PFSK-1 (cell line): ENCODE measurements around the gene UGT2A1.

ENCODE experiments used
- FOXP2 ChIP-seq: optimal IDR thresholded peaks from 2 replicates; pipeline ENCODE3; 2011; ENCODE audit warnings: borderline replicate concordance, control low read depth, inconsistent platforms; ENCODE audit not compliant: insufficient read depth; ENCODE audit errors: extremely low read length, extremely low read depth
- POLR2AphosphoS5 ChIP-seq: IDR thresholded peaks from 2 replicates; pipeline ENCODE4 v1.6.1; 2012; ENCODE audit warnings: low read depth, mild to moderate bottlenecking, control low read depth, low read length, moderate library complexity
- SIN3A ChIP-seq: IDR thresholded peaks from 2 replicates; pipeline ENCODE4 v1.6.1; 2012; ENCODE audit warnings: mild to moderate bottlenecking, low read length, moderate library complexity, borderline replicate concordance; ENCODE audit not compliant: insufficient read depth
- TAF1 ChIP-seq: IDR thresholded peaks from 2 replicates; pipeline ENCODE4 v1.6.1; 2012; ENCODE audit warnings: low read length, control low read depth, borderline replicate concordance; ENCODE audit not compliant: insufficient read depth
- TF ChIP-seq, protein P1 (sequence below), 2 experiments: IDR thresholded peaks; 2 replicates each; pipeline versions ENCODE4 v1.6.1 to v1.8.0; 2011 to 2012; ENCODE audit warnings: low read depth in 2 of 2, low read length in 2 of 2, control low read depth in 1 of 2, inconsistent platforms in 1 of 2, mild to moderate bottlenecking in 1 of 2, moderate library complexity in 1 of 2; ENCODE audit not compliant: insufficient read depth in 1 of 2

The UGT2A1 gene

DNA sequence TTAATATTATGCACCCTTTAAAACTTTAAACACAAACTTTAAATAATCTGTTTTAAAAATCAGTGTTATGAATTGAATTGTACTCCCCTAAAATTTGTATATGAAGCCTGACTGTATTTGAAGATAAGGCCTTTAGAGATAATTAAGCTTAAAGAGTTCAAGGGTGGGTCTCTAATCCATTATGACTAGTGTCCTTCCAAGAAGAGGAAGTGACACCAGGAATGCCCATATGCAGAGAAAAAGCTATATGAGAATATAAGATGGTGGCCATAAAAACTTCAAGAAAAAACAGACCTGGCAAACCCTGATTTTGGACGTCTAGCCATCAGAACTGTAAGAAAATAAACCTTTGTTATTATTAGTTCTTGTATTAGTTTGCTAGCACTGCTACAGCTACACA, 42.6 kb downstream of the UGT2A1 start:
- TF ChIP-seq POLR2AphosphoS5 = no peak
- TF ChIP-seq FOXP2 = no peak
- TF ChIP-seq, protein P1, sequence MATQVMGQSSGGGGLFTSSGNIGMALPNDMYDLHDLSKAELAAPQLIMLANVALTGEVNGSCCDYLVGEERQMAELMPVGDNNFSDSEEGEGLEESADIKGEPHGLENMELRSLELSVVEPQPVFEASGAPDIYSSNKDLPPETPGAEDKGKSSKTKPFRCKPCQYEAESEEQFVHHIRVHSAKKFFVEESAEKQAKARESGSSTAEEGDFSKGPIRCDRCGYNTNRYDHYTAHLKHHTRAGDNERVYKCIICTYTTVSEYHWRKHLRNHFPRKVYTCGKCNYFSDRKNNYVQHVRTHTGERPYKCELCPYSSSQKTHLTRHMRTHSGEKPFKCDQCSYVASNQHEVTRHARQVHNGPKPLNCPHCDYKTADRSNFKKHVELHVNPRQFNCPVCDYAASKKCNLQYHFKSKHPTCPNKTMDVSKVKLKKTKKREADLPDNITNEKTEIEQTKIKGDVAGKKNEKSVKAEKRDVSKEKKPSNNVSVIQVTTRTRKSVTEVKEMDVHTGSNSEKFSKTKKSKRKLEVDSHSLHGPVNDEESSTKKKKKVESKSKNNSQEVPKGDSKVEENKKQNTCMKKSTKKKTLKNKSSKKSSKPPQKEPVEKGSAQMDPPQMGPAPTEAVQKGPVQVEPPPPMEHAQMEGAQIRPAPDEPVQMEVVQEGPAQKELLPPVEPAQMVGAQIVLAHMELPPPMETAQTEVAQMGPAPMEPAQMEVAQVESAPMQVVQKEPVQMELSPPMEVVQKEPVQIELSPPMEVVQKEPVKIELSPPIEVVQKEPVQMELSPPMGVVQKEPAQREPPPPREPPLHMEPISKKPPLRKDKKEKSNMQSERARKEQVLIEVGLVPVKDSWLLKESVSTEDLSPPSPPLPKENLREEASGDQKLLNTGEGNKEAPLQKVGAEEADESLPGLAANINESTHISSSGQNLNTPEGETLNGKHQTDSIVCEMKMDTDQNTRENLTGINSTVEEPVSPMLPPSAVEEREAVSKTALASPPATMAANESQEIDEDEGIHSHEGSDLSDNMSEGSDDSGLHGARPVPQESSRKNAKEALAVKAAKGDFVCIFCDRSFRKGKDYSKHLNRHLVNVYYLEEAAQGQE (IDR thresholded peaks at IDR 0.05; ENCODE audit: insufficient read depth in 1 of 2, low read depth in 2 of 2, low read length in 2 of 2) = no peak
- no peak for TF ChIP-seq TAF1
- no peak for TF ChIP-seq SIN3A

DNA sequence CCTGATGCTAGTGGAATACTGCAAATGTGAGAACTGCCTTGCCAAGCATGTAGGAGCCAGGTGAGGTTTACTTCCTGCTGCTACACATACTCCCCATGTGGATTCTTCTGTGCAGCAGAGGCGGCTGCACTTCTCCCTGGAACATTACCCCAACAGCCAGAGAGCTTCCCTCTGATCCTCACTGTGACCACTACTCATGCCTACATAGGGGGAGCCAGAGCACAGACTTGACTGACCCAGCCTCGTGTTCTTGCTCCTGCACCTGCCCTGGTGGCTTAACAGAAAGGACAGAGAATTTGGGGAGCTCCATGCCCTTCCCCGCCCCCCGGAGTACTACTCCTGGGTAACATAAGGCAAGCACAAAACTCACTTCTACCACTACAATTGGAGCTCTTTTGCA, 52.0 kb downstream of the UGT2A1 start:
- TF ChIP-seq SIN3A (no peak), TAF1 (no peak), FOXP2 (no peak), POLR2AphosphoS5 (no peak)
- TF ChIP-seq, protein P1 (IDR thresholded peaks at IDR 0.05; ENCODE audit: insufficient read depth in 1 of 2, low read depth in 2 of 2, low read length in 2 of 2) = no peak

DNA sequence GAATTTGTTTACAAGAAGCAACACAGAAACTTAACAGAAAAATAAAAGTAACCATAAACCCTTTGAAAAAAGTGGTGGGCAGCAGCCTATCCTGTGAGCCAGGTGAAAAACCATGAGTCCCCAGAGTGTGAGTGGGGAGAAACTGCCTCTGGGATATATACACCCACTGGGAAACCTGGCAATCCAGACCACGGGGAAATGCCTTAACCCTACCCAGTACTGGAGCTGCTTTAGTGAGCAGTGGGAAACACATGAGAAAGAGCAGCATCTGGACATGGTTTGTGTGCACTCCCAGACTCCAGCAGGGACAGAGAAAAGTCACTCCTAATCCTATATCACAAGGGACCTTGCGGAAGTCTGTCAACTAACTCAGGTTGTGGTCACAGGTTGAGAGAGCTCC, 53.0 kb downstream of the UGT2A1 start:
- TF ChIP-seq TAF1 (no peak), POLR2AphosphoS5 (no peak), FOXP2 (no peak), SIN3A (no peak)
- TF ChIP-seq, protein P1 (IDR thresholded peaks at IDR 0.05; ENCODE audit: insufficient read depth in 1 of 2, low read depth in 2 of 2, low read length in 2 of 2) = no peak

DNA sequence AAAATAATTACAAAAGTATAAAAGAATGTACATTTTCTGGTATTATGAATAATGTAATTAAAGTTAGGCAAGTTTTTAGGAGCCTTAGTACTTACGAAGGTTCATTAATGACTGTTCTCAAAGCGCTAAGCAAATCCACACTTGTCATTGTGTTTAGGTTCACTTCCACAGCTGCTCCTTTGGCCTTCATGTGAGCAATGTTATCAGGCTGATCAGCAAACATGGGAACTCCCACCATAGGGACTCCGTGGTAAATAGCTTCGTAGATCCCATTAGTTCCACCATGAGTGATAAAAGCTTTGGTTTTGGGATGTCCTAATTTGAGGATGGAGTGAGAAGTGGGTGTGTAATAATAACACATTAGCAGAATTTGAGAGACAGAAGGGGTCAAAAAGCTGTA, 58.7 kb downstream of the UGT2A1 start:
- TF ChIP-seq TAF1 = no peak
- TF ChIP-seq FOXP2 = no peak
- TF ChIP-seq, protein P1 (IDR thresholded peaks at IDR 0.05; ENCODE audit: insufficient read depth in 1 of 2, low read depth in 2 of 2, low read length in 2 of 2) = no peak
- no peak for TF ChIP-seq POLR2AphosphoS5
- TF ChIP-seq SIN3A = no peak

DNA sequence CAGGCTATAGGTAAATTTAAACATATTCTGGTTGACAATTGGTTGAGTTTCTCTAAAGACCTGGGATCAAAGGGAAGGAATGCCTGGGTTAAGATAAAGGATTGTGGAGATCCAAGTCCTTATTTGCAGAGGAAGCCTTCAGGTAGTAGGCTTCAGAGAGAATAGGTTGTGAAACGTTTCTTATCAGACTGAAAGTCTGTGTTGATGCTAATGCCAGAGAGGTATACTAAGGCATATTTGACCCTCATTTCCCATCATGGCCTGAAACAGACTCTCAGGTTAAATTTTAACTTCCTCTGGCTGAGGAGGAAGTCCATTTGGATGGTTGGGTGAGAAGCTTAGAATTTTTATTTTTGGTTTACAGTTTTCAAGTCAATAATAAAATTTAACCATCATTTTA, 61.7 kb downstream of the UGT2A1 start:
- no peak for TF ChIP-seq TAF1
- TF ChIP-seq SIN3A = no peak
- TF ChIP-seq, protein P1 (IDR thresholded peaks at IDR 0.05; ENCODE audit: insufficient read depth in 1 of 2, low read depth in 2 of 2, low read length in 2 of 2) = no peak
- no peak for TF ChIP-seq FOXP2
- no peak for TF ChIP-seq POLR2AphosphoS5
